ENCODE measurements around the gene UMOD.

DNA sequence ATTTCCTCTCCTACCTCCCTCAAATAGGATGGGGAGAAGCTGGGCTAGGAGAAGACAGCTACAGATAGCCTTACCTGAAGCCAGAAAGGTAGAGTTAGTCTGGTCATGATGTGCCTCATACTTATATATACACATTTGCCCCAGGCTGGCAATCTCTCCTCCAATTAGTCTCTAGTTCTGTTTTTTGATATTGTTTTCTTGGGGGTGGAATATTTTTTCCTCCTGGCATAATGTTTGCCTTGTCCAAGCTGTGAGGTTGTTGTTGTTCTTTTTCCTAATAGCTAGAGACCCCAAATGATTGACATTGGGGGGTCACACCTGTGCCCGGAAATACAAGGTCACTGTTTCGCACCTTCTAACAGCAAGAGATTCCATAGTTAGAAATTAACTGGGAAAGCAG is at the start of gene UMOD:
- TF ChIP-seq EZH2 (IDR thresholded peaks at IDR 0.05; ENCODE audit: borderline replicate concordance, low read depth, low read length, severe bottlenecking) = no peak
- TF ChIP-seq POLR2A (IDR thresholded peaks at IDR 0.05; ENCODE audit: low read depth, low read length) = no peak
- TF ChIP-seq, protein P1, sequence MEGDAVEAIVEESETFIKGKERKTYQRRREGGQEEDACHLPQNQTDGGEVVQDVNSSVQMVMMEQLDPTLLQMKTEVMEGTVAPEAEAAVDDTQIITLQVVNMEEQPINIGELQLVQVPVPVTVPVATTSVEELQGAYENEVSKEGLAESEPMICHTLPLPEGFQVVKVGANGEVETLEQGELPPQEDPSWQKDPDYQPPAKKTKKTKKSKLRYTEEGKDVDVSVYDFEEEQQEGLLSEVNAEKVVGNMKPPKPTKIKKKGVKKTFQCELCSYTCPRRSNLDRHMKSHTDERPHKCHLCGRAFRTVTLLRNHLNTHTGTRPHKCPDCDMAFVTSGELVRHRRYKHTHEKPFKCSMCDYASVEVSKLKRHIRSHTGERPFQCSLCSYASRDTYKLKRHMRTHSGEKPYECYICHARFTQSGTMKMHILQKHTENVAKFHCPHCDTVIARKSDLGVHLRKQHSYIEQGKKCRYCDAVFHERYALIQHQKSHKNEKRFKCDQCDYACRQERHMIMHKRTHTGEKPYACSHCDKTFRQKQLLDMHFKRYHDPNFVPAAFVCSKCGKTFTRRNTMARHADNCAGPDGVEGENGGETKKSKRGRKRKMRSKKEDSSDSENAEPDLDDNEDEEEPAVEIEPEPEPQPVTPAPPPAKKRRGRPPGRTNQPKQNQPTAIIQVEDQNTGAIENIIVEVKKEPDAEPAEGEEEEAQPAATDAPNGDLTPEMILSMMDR (IDR thresholded peaks at IDR 0.05; ENCODE audit: extremely low read depth in 1 of 2, insufficient read depth in 1 of 2, low read depth in 1 of 2, low read length in 2 of 2) = no peak
- no peak for TF ChIP-seq JUN (IDR thresholded peaks at IDR 0.05; ENCODE audit: borderline replicate concordance, insufficient read depth, insufficient read length, low read depth)
- no peak for TF ChIP-seq POLR2AphosphoS5 (IDR thresholded peaks at IDR 0.05; ENCODE audit: insufficient read depth, low read depth, low read length)
- no peak for TF ChIP-seq GATA2 (IDR thresholded peaks at IDR 0.05; ENCODE audit: insufficient read depth, insufficient read length, low read depth, low read length)
- TF ChIP-seq FOS (IDR thresholded peaks at IDR 0.05; ENCODE audit: borderline replicate concordance, insufficient read depth, low read length) = no peak
